B cell (primary cell): ENCODE results near the gene SLC27A5. TPM values are rescaled to one million over a fixed set of nuclear protein-coding genes. Genes with fewer than 3 reads are reported as not detected.
A peak's percentile ranks its signal among the peaks of the same experiment; 100 is the strongest.

Experiments
- ATAC-seq: fragments of 200-7000 bp; cut with Tn5 transposase; one replicate; pipeline ENCODE4 v1.10.0; 2021; ENCODE audit warnings: low read depth, mild to moderate bottlenecking, moderate number of reproducible peaks, moderate library complexity
- CTCF ChIA-PET: fragments of 350-600 bp; sonication (Branson Sonifier 250); formaldehyde crosslinking; loops from one replicate; lab custom pipeline; 2021; ENCODE audit warnings: antibody characterized with exemption, inconsistent platforms; lab: Charles Lee
- POLR2A ChIA-PET: fragments of 350-600 bp; sonication (Branson Sonifier 250); formaldehyde crosslinking; loops from one replicate; lab custom pipeline; 2021; ENCODE audit warnings: antibody characterized with exemption; lab: Charles Lee
- DNase-seq: peaks from one replicate; pipeline ENCODE4 v3.0.0; 2013
- H2AFZ ChIP-seq: 2 replicates; pipeline ENCODE4 v1.6.1; 2012; ENCODE audit warnings: mild to moderate bottlenecking, low read depth, low read length; ENCODE audit not compliant: insufficient read depth, poor library complexity, severe bottlenecking
- H3K27ac ChIP-seq, 2 donors: 1 replicate in 1 of 2; 2 replicates in 1 of 2; pipeline ENCODE4 v1.5.1; 2012 to 2013; ENCODE audit warnings: low read length in 2 of 2, mild to moderate bottlenecking in 2 of 2, moderate library complexity in 1 of 2
- H3K27me3 ChIP-seq, 4 experiments: fragments of 200-600 bp in 1 of 4; sonication (generic) in 1 of 4; replicated peaks in 1 of 4; 1 replicate in 2 of 4; 2 replicates in 2 of 4; pipeline versions ENCODE4 v1.6.1 to v1.7.0; 2013 to 2016; ENCODE audit warnings: low read length in 3 of 4, mild to moderate bottlenecking in 2 of 4, mixed read lengths in 1 of 4, moderate library complexity in 1 of 4; ENCODE audit not compliant: insufficient read depth in 4 of 4, control insufficient read depth in 3 of 4; ENCODE audit errors: control extremely low read depth in 1 of 4
- H3K36me3 ChIP-seq, 2 experiments: replicated peaks in 1 of 2; 1 replicate in 1 of 2; 2 replicates in 1 of 2; pipeline versions ENCODE4 v1.6.1 to v1.7.1; 2013; ENCODE audit warnings: low read length in 1 of 2; ENCODE audit not compliant: insufficient read depth in 2 of 2, control insufficient read depth in 1 of 2; ENCODE audit errors: control extremely low read depth in 1 of 2, extremely low read depth in 1 of 2
- H3K4me1 ChIP-seq, 2 donors: fragments of 200-600 bp in 1 of 2; sonication (generic) in 1 of 2; 1 replicate in 1 of 2; 2 replicates in 1 of 2; pipeline versions ENCODE4 v1.5.1 to v1.6.1; 2013 to 2017; ENCODE audit warnings: low read length in 2 of 2; ENCODE audit not compliant: control insufficient read depth in 2 of 2, insufficient read depth in 2 of 2
- H3K4me2 ChIP-seq: replicated peaks from 2 replicates; pipeline ENCODE3; 2012; ENCODE audit warnings: mild to moderate bottlenecking, low read depth, low read length; ENCODE audit not compliant: poor library complexity, severe bottlenecking
- H3K4me3 ChIP-seq, 5 experiments: fragments of 200-600 bp in 1 of 5; sonication (generic) in 1 of 5; 1 replicate in 3 of 5; 2 replicates in 2 of 5; pipeline versions ENCODE4 v1.5.1 to v1.7.0; 2011 to 2016; ENCODE audit warnings: low read length in 4 of 5, mild to moderate bottlenecking in 4 of 5, low read depth in 2 of 5, control low read depth in 1 of 5, moderate library complexity in 1 of 5; ENCODE audit not compliant: insufficient read depth in 1 of 5; ENCODE audit errors: control extremely low read depth in 1 of 5, extremely low read depth in 1 of 5
- H3K79me2 ChIP-seq: fragments of 200-600 bp; sonication (generic); one replicate; pipeline ENCODE4 v1.6.0; 2016; ENCODE audit warnings: low read length; ENCODE audit not compliant: control insufficient read depth, insufficient read depth
- H3K9ac ChIP-seq: fragments of 200-600 bp; sonication (generic); 2 replicates; pipeline ENCODE4 v1.6.1; 2017; ENCODE audit warnings: mild to moderate bottlenecking, low read length, moderate library complexity
- H3K9me3 ChIP-seq, 3 donors: one replicate each; pipeline versions ENCODE4 v1.6.1 to v1.7.1; 2013; ENCODE audit warnings: low read length in 2 of 3; ENCODE audit not compliant: control insufficient read depth in 2 of 3, insufficient read depth in 1 of 3; ENCODE audit errors: control extremely low read depth in 1 of 3
- H4K20me1 ChIP-seq: 2 replicates; pipeline ENCODE4 v1.6.0; 2012; ENCODE audit warnings: mild to moderate bottlenecking, low read length; ENCODE audit not compliant: insufficient read depth, control insufficient read depth, poor library complexity, severe bottlenecking
- H3K27ac Mint-ChIP-seq: one replicate; pipeline ENCODE4 v1.8.0; 2021; ENCODE audit warnings: mixed read lengths
- H3K27me3 Mint-ChIP-seq: one replicate; pipeline ENCODE4 v1.8.0; 2021; ENCODE audit warnings: mixed read lengths
- H3K4me1 Mint-ChIP-seq: one replicate; pipeline ENCODE4 v1.8.0; 2021; ENCODE audit warnings: mixed read lengths
- H3K4me3 Mint-ChIP-seq: one replicate; pipeline ENCODE4 v1.8.0; 2021; ENCODE audit warnings: mixed read lengths
- H3K9me3 Mint-ChIP-seq: one replicate; pipeline ENCODE4 v1.8.0; 2022; ENCODE audit warnings: mixed read lengths; ENCODE audit not compliant: insufficient read depth
- CTCF ChIP-seq: fragments of 200-600 bp; IDR thresholded peaks from one replicate; pipeline ENCODE4 v1.8.0; 2022; ENCODE audit warnings: antibody characterized with exemption, mild to moderate bottlenecking
- EZH2 ChIP-seq: IDR thresholded peaks from 2 replicates; pipeline ENCODE4 v1.6.1; 2012; ENCODE audit warnings: borderline replicate concordance, low read depth, mild to moderate bottlenecking, moderate library complexity, low read length; ENCODE audit not compliant: insufficient read depth, poor library complexity, severe bottlenecking
- WGBS: methylation state at CpG from one replicate; pipeline ENCODE4 v1.1.5; 2013; ENCODE audit warnings: missing lambda C conversion rate; ENCODE audit not compliant: insufficient coverage; 5-methylcytosine and 5-hydroxymethylcytosine counted together
- intact Hi-C: fragments of 100-400 bp; cut with micrococcal nuclease; formaldehyde crosslinking; loops from one replicate; pipeline ENCODE4 v1.10.0; 2022
- polyA plus RNA-seq: library from polyadenylated mRNA; depleted of rRNA; stranded (reverse); fragments of >200 nt; gene quantifications from 2 replicates; pipeline ENCODE4 v1.2.3, GENCODE V29; 2012
- total RNA-seq, 2 donors: library from RNA; stranded (reverse); fragments of 120-200 nt in 1 of 2; gene quantifications; 1 replicate in 1 of 2; 2 replicates in 1 of 2; pipeline versions ENCODE4 v1.2.3 to v1.2.4, GENCODE V29; 2013 to 2022

Gene SLC27A5
- total and polyA plus RNA-seq, 2 donors (not counting 1 experiment from before 2014, with no cell fraction given): 8.9 to 11.8 TPM

- no peaks in the 10 kb centered on the region for H3K27me3 ChIP-seq
- H3K27ac Mint-ChIP-seq: peak overlapping the region; percentile 93
- H3K9me3 ChIP-seq: peaks cover 0 to 39% (median 0%) of the 10 kb centered on the region in 3 donors
- no peaks in the 10 kb centered on the region for H3K36me3 ChIP-seq
- DNase-seq: no peak
- no peaks in the 10 kb centered on the region for H4K20me1 ChIP-seq
- H3K4me1 Mint-ChIP-seq: peaks cover 19% of the 10 kb centered on the region
- H3K27me3 Mint-ChIP-seq: no peaks in the 10 kb centered on the region
- H3K4me2 ChIP-seq: peak overlapping the region; percentile 94
- H3K4me3 ChIP-seq: peak overlapping the region; percentile 55 to 81 (median 69)
- peak overlapping the region in 1 of 2 donors; percentile 74 for H3K27ac ChIP-seq
- H3K4me1 ChIP-seq: peaks cover 9 to 20% of the 10 kb centered on the region in 2 donors
- TF ChIP-seq CTCF (no peak), EZH2 (no peak)
- intact Hi-C loops: loop anchor here (1.0 kb wide), 8 partner anchors 16 to 136 kb away; partner anchors contain the start of genes MZF1, TRIM28, ZBTB45 and ZNF132
- H3K4me3 Mint-ChIP-seq: peak overlapping the region; percentile 91
- H3K9me3 Mint-ChIP-seq: peaks cover 2% of the 10 kb centered on the region
- ChIA-PET CTCF (interaction anchor here (3.4 kb wide), 1 partner anchor 21 kb away, joined by 19 read pairs; the partner anchor contains the start of gene ZBTB45), POLR2A (interaction anchor here (0.6 kb wide), 1 partner anchor 31 kb away, joined by 5 read pairs; no protein-coding TSS in a partner anchor)
- H3K9ac ChIP-seq: peak overlapping the region; percentile 66
- no peak for ATAC-seq
- H2AFZ ChIP-seq: peak overlapping the region; percentile 87
- 70% methylated on average over 10 of the region's 22 CpGs for WGBS
- H3K79me2 ChIP-seq: no peaks in the 10 kb centered on the region
Observed at GRCh38 chr19:58498316-58499020, 13.3 kb downstream of the SLC27A5 start.

- 96% methylated on average over 6 of the region's 8 CpGs for WGBS
- Histone ChIP-seq H3K4me1 (peaks cover 9 to 20% of the 10 kb centered on the region in 2 donors), H4K20me1 (no peaks in the 10 kb centered on the region), H3K27ac (no peak overlapping the region), H2AFZ (no peak overlapping the region), H3K79me2 (no peaks in the 10 kb centered on the region), H3K27me3 (no peaks in the 10 kb centered on the region), H3K36me3 (no peaks in the 10 kb centered on the region), H3K9me3 (peaks cover 0 to 39% (median 0%) of the 10 kb centered on the region in 3 donors), H3K4me3 (no peak overlapping the region), H3K4me2 (peak overlapping the region; percentile 94), H3K9ac (no peak overlapping the region)
- H3K27ac Mint-ChIP-seq: peak overlapping the region; percentile 32
- no peak for DNase-seq
- CTCF ChIA-PET: no interaction called here
- no peak for TF ChIP-seq EZH2
- TF ChIP-seq CTCF: no peak
- intact Hi-C loops: no loop called here
- H3K4me1 Mint-ChIP-seq: peaks cover 19% of the 10 kb centered on the region
- H3K9me3 Mint-ChIP-seq: peaks cover 2% of the 10 kb centered on the region
- peak overlapping the region; percentile 62 for H3K4me3 Mint-ChIP-seq
- POLR2A ChIA-PET: no interaction called here
- no peaks in the 10 kb centered on the region for H3K27me3 Mint-ChIP-seq
- ATAC-seq: no peak
Observed at GRCh38 chr19:58497634-58498170, 14.1 kb downstream of the SLC27A5 start.
